GM21526 (cell line): ENCODE data around the gene RNF112.

Source experiments
- ATAC-seq: cut with Tn5 transposase; IDR thresholded peaks from one replicate; pipeline ENCODE4 v1.9.1; 2021; ENCODE audit warnings: moderate library complexity; ENCODE audit not compliant: unreplicated experiment, low FRiP score

RNF112 gene

DNA sequence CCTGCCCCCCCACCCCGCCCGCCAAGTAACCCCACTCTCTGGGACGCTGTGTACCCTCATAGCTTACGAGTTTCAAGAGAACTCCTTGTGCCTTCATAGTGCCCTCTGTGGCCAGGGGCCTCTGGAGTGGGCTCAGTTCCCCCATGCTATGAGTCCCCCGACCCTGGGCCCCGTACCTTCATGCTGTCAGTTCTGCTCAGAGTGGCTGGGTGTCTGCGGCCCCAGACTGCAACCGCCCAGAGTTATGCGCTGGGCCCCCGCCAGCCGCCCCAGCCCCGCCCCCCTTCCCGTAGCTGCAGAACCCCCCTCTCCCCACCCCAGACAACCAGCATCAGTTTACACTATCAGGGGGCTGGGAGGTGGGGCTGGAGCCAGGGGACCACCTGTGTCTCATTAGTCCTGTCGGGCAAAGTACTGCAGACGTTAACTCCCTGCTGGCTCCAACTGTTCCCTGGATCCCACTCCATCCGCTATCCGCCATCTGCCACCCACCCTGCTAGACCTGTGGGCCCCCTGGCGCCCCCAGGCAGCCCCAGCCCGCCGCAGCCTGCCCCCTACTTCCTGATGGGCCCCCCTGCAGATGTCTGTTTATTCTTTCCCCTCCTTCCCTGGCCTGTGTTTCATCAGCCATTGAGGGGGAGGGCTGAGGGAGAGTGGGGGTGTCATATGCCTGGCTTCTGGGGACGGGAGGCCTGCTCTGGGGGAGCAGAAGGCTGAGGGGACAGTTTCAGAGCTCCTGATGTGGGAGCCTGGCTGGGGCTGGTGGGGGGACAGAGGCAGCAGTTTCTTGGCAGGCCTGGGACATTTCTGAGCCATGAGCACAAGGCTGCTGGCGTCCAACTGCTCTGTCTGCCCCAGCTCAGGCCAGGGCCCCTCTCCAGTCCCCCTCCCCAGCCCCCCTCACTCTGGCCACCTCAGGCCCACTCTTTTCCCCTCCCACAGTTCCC, 23.8 kb upstream of the RNF112 start, which contains the start of gene MFAP4:
Gene MFAP4, minus strand, starts transcription at position 217 of the 947 bp plus-strand sequence. Its CDS starts 35 bp downstream, at position 182.
- ATAC-seq, result no peak

- ATAC-seq, result no peak
Measured at GRCh38 chr17:19387921-19388521, 23.0 kb upstream of the RNF112 start.

DNA sequence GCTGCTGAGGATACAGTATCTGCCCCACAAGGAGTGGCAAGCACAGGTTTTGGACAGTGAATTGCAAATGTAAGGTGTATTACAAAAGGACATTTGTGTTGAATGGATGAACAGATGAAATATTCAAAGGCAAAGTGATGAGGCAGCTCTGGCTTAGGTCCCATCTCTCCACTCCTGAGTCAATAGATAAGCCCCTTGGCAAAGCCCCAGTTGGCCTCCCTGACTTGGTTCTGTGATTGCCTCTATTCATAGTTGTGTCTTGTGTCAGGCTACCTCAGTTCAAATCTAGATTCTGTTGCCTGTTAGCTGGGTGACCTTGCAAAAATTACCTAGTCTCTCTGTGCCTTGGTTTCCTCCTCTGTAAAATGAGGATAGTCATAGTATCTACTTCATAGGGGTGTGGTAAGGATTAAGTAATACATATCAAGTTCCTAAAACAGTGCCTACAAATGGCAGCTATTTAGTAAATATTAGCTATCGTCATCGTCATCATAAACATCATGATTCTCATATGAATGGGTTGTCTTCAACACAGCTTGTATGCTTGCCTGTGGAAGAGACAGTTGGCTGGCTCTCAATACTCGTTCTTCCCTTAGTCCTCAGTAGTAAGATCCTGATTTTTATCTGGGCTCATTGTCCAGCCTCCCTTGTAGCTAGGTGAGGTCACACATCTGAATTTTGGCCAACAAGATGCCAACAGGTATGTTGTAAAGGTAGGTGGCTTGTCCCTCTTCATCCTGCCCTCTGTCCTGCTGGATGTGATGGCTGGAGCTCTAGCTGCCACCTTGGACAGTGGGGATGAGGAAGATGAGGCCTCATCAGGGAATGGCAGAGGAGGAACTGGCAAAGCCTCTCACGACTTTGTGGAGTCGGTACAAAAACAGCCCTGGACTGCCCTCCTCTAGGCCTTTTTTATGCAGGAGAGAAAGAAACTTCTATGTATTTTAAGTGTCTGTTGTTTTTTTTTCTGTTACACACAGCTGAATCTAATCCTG, 21.9 kb upstream of the RNF112 start:
- ATAC-seq, result no peak

DNA sequence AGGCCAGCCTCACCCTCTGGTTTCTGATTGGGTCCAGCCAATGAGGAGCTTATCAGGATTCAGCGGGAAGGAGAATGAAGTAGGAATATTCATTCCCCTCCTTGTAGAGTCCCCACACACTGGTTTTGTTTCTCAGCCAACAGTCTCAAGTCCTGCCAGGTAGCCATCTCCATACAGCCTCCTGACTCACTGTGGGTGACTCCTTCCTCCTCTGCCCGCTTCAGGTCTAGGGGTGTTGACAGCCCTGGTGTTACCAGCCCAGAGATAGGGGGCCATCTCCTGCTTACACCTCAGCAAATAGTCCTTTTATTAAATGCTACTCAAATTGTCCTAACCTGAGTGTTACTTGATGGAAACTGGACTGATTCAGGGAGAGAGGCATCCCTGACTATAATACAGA, 20.1 kb upstream of the RNF112 start:
- ATAC-seq, result no peak

GRCh38 chr17:19391432-19391831, 19.6 kb upstream of the RNF112 start:
- ATAC-seq, result no peak

DNA sequence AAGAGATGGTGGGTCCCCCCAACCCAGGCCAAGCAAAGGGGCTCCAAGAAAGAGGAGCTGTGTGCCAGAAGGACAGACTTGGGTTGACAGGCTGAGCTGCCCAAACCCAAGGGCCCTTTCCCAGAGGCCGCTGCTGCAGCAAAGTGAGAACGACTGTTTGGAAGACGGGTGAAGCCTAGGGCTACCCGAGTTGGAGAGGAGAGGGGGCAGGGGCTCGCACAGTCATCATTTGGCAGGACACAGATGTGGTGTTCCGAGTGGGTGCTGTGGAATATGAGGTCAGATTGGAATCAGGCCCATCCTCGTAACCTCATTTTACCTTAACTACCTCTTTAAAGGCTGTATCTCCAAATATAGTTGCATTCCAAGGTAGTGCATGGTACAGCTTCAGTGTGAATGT, 18.7 kb upstream of the RNF112 start:
- no peak for ATAC-seq

- no peak for ATAC-seq
Measured at GRCh38 chr17:19397556-19398041, 13.4 kb upstream of the RNF112 start.

- no peak for ATAC-seq
Measured at GRCh38 chr17:19398301-19399181, 12.5 kb upstream of the RNF112 start.

DNA sequence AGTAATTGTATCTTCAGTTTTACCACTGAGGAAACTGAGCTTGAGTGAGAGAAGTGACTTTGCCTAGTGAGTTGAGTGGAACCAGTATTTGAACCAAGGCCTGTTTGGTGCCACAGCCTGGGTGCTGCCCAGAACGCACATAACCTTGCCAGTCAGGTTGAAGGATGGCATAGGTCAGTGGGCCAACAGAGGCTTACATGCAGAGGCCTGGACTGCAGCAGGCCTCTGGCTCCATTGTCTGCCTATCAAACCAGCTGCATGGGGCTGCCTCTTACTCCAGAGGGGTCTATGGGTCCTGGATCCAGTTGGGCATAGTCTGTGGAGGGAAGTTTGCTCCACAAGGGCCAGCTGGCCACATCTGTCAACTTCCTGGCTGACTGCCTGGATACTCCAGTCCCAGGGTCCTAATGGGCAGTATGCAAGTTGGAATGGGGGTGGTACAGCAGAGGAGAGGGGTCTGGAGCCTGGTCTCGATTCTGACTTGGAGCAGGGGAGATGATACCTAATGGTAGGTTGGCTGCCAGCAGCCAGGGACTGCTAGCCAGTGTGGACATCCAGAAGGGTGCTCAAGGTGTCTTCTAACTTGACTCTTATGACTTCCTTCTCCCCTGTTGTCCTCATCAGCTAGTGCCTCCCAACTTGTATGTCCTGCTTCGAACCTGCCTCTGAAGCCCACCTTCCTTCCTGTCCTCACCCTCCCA, 11.1 kb upstream of the RNF112 start:
- no peak for ATAC-seq

- ATAC-seq, result no peak
Measured at GRCh38 chr17:19401321-19402010, 9.6 kb upstream of the RNF112 start.

DNA sequence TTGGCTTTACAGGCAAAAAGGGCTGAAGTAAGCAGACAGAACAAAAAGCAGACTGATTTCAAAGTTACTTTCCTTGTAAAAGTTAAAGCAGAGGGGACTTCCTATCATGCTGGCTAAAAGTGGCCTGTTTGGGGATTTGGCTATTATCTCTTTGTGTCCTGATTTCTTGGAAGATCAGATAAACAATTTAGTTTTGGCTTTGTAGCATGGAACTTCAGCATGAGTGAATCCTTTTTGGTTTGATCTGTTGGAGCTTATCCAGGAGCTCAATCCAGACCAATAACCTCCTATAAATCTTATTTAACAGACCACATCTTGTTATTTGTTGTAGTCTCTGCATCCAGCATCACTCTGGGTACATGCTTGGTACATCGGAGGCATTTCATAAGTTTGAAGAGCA, 8.9 kb upstream of the RNF112 start:
- ATAC-seq, result no peak

GRCh38 chr17:19403021-19403420, 8.0 kb upstream of the RNF112 start:
- ATAC-seq, result no peak

GRCh38 chr17:19404264-19404663, 6.8 kb upstream of the RNF112 start:
- no peak for ATAC-seq

DNA sequence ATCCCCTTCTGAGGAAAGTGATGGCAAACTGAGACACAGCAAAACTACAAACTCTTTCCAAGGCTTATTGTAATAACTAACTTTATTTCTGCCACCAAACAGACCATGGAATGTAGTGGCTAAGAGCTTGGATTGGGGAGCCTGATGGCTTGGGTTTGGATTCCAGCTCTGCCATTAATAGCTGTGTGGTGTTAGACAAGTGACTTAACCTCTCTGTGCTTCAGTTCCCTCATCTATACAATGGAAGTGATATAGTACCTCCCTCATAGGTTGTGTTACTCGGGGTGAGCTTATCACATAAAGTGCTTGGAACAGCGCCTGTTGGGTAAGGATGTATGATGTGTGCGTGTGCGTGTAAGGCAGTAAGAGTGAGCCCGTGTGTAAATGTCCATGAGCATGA, 5.9 kb upstream of the RNF112 start:
- no peak for ATAC-seq

GRCh38 chr17:19407601-19408345, 3.3 kb upstream of the RNF112 start:
- ATAC-seq, result no peak

DNA sequence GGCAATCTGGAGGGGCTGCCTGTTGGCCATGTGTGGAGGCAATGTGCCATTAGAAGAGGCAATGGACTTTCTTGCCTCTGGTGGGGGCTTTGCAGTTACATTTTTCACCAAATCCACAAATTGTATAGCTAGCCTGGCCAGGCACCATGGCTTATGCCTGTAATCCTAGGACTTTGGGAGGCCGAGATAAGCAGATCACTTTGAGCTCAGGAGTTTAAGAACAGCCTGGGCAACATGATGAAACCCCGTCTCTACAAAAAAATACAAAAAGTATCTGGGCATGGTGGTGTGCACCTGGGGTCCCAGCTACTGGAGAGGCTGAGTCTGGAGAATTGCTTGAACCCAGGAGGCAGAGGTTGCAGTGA, 2.7 kb upstream of the RNF112 start:
- ATAC-seq, result no peak

DNA sequence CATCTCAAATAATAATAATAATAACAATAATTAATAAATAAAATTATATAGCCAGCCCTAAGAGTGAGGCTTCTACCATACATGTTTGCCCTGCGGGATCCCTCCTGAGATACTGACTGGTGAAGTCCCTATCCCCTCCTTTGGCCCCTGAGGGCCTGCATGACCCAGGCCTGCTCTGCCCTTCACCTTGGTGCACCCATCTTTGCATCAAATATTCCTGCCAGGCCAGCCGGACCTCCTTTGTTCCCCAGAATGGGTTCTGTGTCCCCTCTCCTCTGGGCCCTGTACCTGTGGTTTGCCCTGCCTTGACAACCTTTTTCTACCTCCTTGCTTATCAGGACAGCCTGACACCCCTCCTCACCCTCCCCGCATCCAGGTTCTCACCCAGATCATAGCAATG, 2.0 kb upstream of the RNF112 start:
- ATAC-seq, result no peak

- no peak for ATAC-seq
Measured at GRCh38 chr17:19409509-19409908, 1.5 kb upstream of the RNF112 start.
